ENCODE measurements around the gene SAMD10. TPM values are rescaled to one million over a fixed set of nuclear protein-coding genes. Genes with fewer than 3 reads are reported as not detected.
"Not testable (repeated sequence)": the region's sequence is repeated elsewhere in the genome, so short reads cannot be mapped to it uniquely, and the experiment has no call there.

Gene SAMD10
- polyA plus RNA-seq, 4 donors = 3.6 to 7.3 (median 5.2) TPM

- peak overlapping the region in 2 of 3 donors; percentile 66 to 69 for H3K27ac ChIP-seq (ENCODE audit: low read depth in 1 of 3, low read length in 2 of 3)
- H3K4me3 ChIP-seq (ENCODE audit: low read depth in 1 of 3, low read length in 3 of 3) = peak overlapping the region in 1 of 3 donors; percentile 87
- no peaks in the 10 kb centered on the region for H3K9me3 ChIP-seq (ENCODE audit: control insufficient read depth in 2 of 2, insufficient read depth in 1 of 2, low read depth in 1 of 2, low read length in 1 of 2)
- WGBS, 3 donors = 65 to 79% (median 71%) methylated on average over 15 of the region's 15 CpGs
- H3K4me1 ChIP-seq (ENCODE audit: control insufficient read depth in 3 of 3, insufficient read depth in 2 of 3, low read depth in 1 of 3, low read length in 2 of 3) = peaks cover 2 to 21% (median 10%) of the 10 kb centered on the region in 3 donors
- H3K27me3 ChIP-seq (ENCODE audit: control insufficient read depth in 3 of 3, insufficient read depth in 3 of 3, low read length in 3 of 3) = no peaks in the 10 kb centered on the region
- H3K36me3 ChIP-seq (ENCODE audit: control insufficient read depth in 3 of 3, insufficient read depth in 2 of 3, low read depth in 1 of 3, low read length in 3 of 3) = peaks cover 3 to 28% (median 5%) of the 10 kb centered on the region in 3 donors
- FAIRE-seq (no peak), DNase-seq (no peak)
Measured at GRCh38 chr20:63980317-63980805, 919 bp upstream of the SAMD10 start.

DNA sequence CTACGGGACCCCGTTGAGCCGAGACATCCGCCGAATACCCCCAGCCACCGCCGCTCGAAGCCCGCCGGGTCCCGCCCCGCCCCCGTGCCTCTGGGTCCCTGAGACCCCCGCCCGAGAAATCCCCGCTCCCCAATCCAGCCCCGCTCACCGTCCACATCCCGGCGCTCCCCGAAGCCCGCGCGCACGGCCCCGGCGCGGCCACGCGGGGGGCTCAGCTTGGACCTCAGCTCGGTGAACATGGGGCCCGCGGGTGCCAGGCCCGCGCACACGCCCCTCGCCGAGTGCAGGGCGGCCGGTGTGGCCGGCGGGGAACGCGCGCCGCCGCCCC lies 249 bp downstream of the SAMD10 start:
- FAIRE-seq (no peak), DNase-seq (no peak)
- H3K27me3 ChIP-seq (ENCODE audit: control insufficient read depth in 3 of 3, insufficient read depth in 3 of 3, low read length in 3 of 3) = no peaks in the 10 kb centered on the region
- H3K9me3 ChIP-seq (ENCODE audit: control insufficient read depth in 2 of 2, insufficient read depth in 1 of 2, low read depth in 1 of 2, low read length in 1 of 2) = no peaks in the 10 kb centered on the region
- WGBS, 3 donors = 0 to 1% (median 1%) methylated on average over 20 to 47 of the region's 47 CpGs
- H3K4me1 ChIP-seq (ENCODE audit: control insufficient read depth in 3 of 3, insufficient read depth in 2 of 3, low read depth in 1 of 3, low read length in 2 of 3) = peaks cover 2 to 21% (median 10%) of the 10 kb centered on the region in 3 donors
- H3K36me3 ChIP-seq (ENCODE audit: control insufficient read depth in 3 of 3, insufficient read depth in 2 of 3, low read depth in 1 of 3, low read length in 3 of 3) = peaks cover 0 to 27% (median 2%) of the 10 kb centered on the region in 3 donors
- peak overlapping the region; percentile 55 to 78 (median 72) for H3K4me3 ChIP-seq (ENCODE audit: low read depth in 1 of 3, low read length in 3 of 3)
- H3K27ac ChIP-seq (ENCODE audit: low read depth in 1 of 3, low read length in 2 of 3) = peak overlapping the region; percentile 53 to 76 (median 61)

- DNase-seq (peak; percentile 78 to 86), FAIRE-seq (no peak)
- Histone ChIP-seq H3K9me3 (ENCODE audit: control insufficient read depth in 2 of 2, insufficient read depth in 1 of 2, low read depth in 1 of 2, low read length in 1 of 2) (no peaks in the 10 kb centered on the region), H3K4me1 (ENCODE audit: control insufficient read depth in 3 of 3, insufficient read depth in 2 of 3, low read depth in 1 of 3, low read length in 2 of 3) (peaks cover 2 to 21% (median 10%) of the 10 kb centered on the region in 3 donors), H3K27ac (ENCODE audit: low read depth in 1 of 3, low read length in 2 of 3) (peak overlapping the region; percentile 53 to 76 (median 61)), H3K36me3 (ENCODE audit: control insufficient read depth in 3 of 3, insufficient read depth in 2 of 3, low read depth in 1 of 3, low read length in 3 of 3) (peaks cover 0 to 21% (median 0%) of the 10 kb centered on the region in 3 donors), H3K4me3 (ENCODE audit: low read depth in 1 of 3, low read length in 3 of 3) (peak overlapping the region; percentile 55 to 78 (median 72)), H3K27me3 (ENCODE audit: control insufficient read depth in 3 of 3, insufficient read depth in 3 of 3, low read length in 3 of 3) (no peaks in the 10 kb centered on the region)
- 8 to 9% (median 9%) methylated on average over 46 to 52 of the region's 52 CpGs for WGBS, 3 donors
Measured at GRCh38 chr20:63978319-63979228, 868 bp downstream of the SAMD10 start.

DNA sequence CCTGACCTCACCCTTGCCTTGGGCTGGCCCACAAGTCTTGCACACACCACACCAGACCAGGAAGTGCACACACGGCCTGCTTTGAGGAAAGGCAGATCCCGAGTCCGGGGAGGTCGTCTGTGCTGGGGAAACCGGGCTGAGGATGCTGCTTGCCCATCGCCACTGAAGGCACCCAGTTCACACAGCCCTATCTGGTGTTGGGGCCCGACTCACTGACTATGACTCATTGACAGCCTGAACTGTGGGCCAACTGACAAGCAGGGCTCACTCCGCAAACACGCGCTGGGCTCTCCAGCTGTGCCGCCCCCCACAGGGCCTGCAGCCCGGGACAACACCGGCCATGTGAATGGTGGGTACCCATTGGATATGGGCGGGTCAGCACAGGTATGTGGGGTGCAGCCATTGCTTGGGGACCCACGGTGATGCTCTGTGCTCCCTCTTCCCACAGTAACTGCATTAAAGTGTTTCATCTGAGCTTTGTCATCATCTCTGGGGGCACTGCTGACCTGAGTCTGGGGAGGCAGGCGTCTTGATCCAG lies 1.6 kb downstream of the SAMD10 start:
- 50 to 69% (median 59%) methylated on average over 16 of the region's 16 CpGs for WGBS, 3 donors
- no peak for FAIRE-seq
- peak overlapping the region in 1 of 3 donors; percentile 76 for H3K27ac ChIP-seq (ENCODE audit: low read depth in 1 of 3, low read length in 2 of 3)
- no peak overlapping the region for H3K4me3 ChIP-seq (ENCODE audit: low read depth in 1 of 3, low read length in 3 of 3)
- DNase-seq = peak; percentile 29 to 46
- H3K9me3 ChIP-seq (ENCODE audit: control insufficient read depth in 2 of 2, insufficient read depth in 1 of 2, low read depth in 1 of 2, low read length in 1 of 2) = no peaks in the 10 kb centered on the region
- H3K27me3 ChIP-seq (ENCODE audit: control insufficient read depth in 3 of 3, insufficient read depth in 3 of 3, low read length in 3 of 3) = no peaks in the 10 kb centered on the region
- H3K36me3 ChIP-seq (ENCODE audit: control insufficient read depth in 3 of 3, insufficient read depth in 2 of 3, low read depth in 1 of 3, low read length in 3 of 3) = peaks cover 0 to 17% (median 0%) of the 10 kb centered on the region in 3 donors
- H3K4me1 ChIP-seq (ENCODE audit: control insufficient read depth in 3 of 3, insufficient read depth in 2 of 3, low read depth in 1 of 3, low read length in 2 of 3) = peaks cover 2 to 21% (median 10%) of the 10 kb centered on the region in 3 donors

GRCh38 chr20:63976980-63977738 lies 2.3 kb downstream of the SAMD10 start:
- no peak overlapping the region for H3K4me3 ChIP-seq (ENCODE audit: low read depth in 1 of 3, low read length in 3 of 3)
- H3K36me3 ChIP-seq (ENCODE audit: control insufficient read depth in 3 of 3, insufficient read depth in 2 of 3, low read depth in 1 of 3, low read length in 3 of 3) = peaks cover 0 to 16% (median 0%) of the 10 kb centered on the region in 3 donors
- DNase-seq = no peak
- peaks cover 2 to 21% (median 10%) of the 10 kb centered on the region in 3 donors for H3K4me1 ChIP-seq (ENCODE audit: control insufficient read depth in 3 of 3, insufficient read depth in 2 of 3, low read depth in 1 of 3, low read length in 2 of 3)
- WGBS, 3 donors = 89 to 93% (median 90%) methylated on average over 16 to 18 of the region's 18 CpGs
- no peak for FAIRE-seq
- H3K9me3 ChIP-seq (ENCODE audit: control insufficient read depth in 2 of 2, insufficient read depth in 1 of 2, low read depth in 1 of 2, low read length in 1 of 2) = no peaks in the 10 kb centered on the region
- no peak overlapping the region for H3K27ac ChIP-seq (ENCODE audit: low read depth in 1 of 3, low read length in 2 of 3)
- no peaks in the 10 kb centered on the region for H3K27me3 ChIP-seq (ENCODE audit: control insufficient read depth in 3 of 3, insufficient read depth in 3 of 3, low read length in 3 of 3)

- H3K36me3 ChIP-seq (ENCODE audit: control insufficient read depth in 3 of 3, insufficient read depth in 2 of 3, low read depth in 1 of 3, low read length in 3 of 3) = peaks cover 0 to 16% (median 0%) of the 10 kb centered on the region in 3 donors
- H3K9me3 ChIP-seq (ENCODE audit: control insufficient read depth in 2 of 2, insufficient read depth in 1 of 2, low read depth in 1 of 2, low read length in 1 of 2); H3K27me3 ChIP-seq (ENCODE audit: control insufficient read depth in 3 of 3, insufficient read depth in 3 of 3, low read length in 3 of 3); DNase-seq; FAIRE-seq; H3K27ac ChIP-seq (ENCODE audit: low read depth in 1 of 3, low read length in 2 of 3); H3K4me3 ChIP-seq (ENCODE audit: low read depth in 1 of 3, low read length in 3 of 3): not testable (repeated sequence)
- peaks cover 0 to 17% (median 4%) of the 10 kb centered on the region in 3 donors for H3K4me1 ChIP-seq (ENCODE audit: control insufficient read depth in 3 of 3, insufficient read depth in 2 of 3, low read depth in 1 of 3, low read length in 2 of 3)
- 90 to 94% (median 91%) methylated on average over 7 of the region's 7 CpGs for WGBS, 3 donors
Measured at GRCh38 chr20:63976511-63976910, 2.9 kb downstream of the SAMD10 start.

DNA sequence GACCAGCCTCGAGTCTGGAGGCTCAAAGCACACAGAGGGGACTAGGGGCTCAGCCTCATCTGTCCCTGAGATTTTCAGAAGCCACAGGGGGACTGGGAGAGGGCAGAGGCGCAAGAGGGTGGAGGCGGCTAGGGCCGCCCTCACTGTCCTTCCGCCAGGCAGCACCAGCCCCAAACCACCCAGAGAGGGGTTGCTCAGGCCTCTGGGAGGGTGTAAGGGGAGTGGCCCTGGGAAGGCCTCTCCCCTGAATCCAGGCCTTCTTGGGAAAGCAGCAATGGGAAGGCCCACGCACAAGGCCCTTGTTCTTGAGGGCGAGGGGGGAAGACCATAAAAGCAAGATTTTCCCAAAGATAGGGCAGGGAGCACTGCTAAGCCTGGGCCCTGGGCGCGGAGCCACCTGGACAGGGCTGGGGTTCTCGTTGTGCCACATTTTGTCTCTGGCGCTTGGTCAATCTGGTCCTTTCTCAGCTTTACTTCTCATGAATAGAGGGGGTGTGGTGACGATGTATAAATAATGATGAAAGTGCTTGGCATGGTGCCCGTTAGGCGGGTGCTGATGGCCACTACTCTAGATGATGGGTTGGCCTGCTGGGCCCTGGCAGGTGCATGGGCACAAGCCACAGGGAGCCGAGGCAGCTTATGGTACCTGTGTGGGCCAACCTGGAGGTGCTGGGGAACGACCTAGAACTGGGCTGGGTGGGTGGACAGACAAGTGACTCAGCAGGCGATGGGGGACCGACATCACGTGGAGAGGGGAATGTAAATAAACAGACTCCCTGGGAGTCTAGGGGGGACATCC lies 4.8 kb downstream of the SAMD10 start:
- DNase-seq (no peak), FAIRE-seq (no peak)
- H3K27me3 ChIP-seq (ENCODE audit: control insufficient read depth in 3 of 3, insufficient read depth in 3 of 3, low read length in 3 of 3) = peaks cover 0 to 7% (median 0%) of the 10 kb centered on the region in 3 donors
- peaks cover 0 to 16% (median 0%) of the 10 kb centered on the region in 3 donors for H3K36me3 ChIP-seq (ENCODE audit: control insufficient read depth in 3 of 3, insufficient read depth in 2 of 3, low read depth in 1 of 3, low read length in 3 of 3)
- H3K27ac ChIP-seq (ENCODE audit: low read depth in 1 of 3, low read length in 2 of 3) = no peak overlapping the region
- H3K4me3 ChIP-seq (ENCODE audit: low read depth in 1 of 3, low read length in 3 of 3) = no peak overlapping the region
- WGBS, 3 donors = 70 to 73% (median 71%) methylated on average over 18 to 19 of the region's 19 CpGs
- peaks cover 0 to 9% (median 0%) of the 10 kb centered on the region in 3 donors for H3K4me1 ChIP-seq (ENCODE audit: control insufficient read depth in 3 of 3, insufficient read depth in 2 of 3, low read depth in 1 of 3, low read length in 2 of 3)
- no peaks in the 10 kb centered on the region for H3K9me3 ChIP-seq (ENCODE audit: control insufficient read depth in 2 of 2, insufficient read depth in 1 of 2, low read depth in 1 of 2, low read length in 1 of 2)

Measured in small intestine (tissue), 7 donors.